Uterus (tissue), 4 donors: ENCODE data around the gene CRISPLD2. TPM values are rescaled to one million over a fixed set of nuclear protein-coding genes. Genes with fewer than 3 reads are reported as not detected.
A peak's percentile ranks its signal among the peaks of the same experiment; 100 is the strongest.

Source experiments
- DNase-seq, 2 donors: peaks; one replicate each; pipeline ENCODE4 v3.0.0-alpha.2; 2019 to 2020
- H3K27ac ChIP-seq, 2 donors: fragments of 200-600 bp; sonication (generic); 1 replicate in 1 of 2; 2 replicates in 1 of 2; pipeline ENCODE4 v1.5.1; 2016 to 2018
- H3K27me3 ChIP-seq, 2 donors: fragments of 200-600 bp; sonication (generic); one replicate each; pipeline ENCODE4 v1.5.1; 2018 to 2019; ENCODE audit warnings: control low read depth in 1 of 2
- H3K36me3 ChIP-seq, 2 donors: fragments of 200-600 bp; sonication (generic); one replicate each; pipeline ENCODE4 v1.5.1; 2019; ENCODE audit warnings: control low read depth in 1 of 2
- H3K4me1 ChIP-seq, 2 donors: fragments of 200-600 bp; sonication (generic); one replicate each; pipeline ENCODE4 v1.5.1; 2018 to 2019; ENCODE audit warnings: control low read depth in 1 of 2
- H3K4me3 ChIP-seq, 2 donors: fragments of 200-600 bp; sonication (generic); 1 replicate in 1 of 2; 2 replicates in 1 of 2; pipeline ENCODE4 v1.5.1; 2018 to 2019; ENCODE audit warnings: mild to moderate bottlenecking in 1 of 2
- H3K9me3 ChIP-seq, 2 donors: fragments of 200-600 bp; sonication (generic); one replicate each; pipeline ENCODE4 v1.5.1; 2019; ENCODE audit warnings: control low read depth in 1 of 2
- CTCF ChIP-seq, 4 experiments: fragments of 200-600 bp in 2 of 4; fragments of 450-650 bp in 2 of 4; sonication (generic) in 2 of 4; IDR thresholded peaks; one replicate each; pipeline ENCODE4 v1.5.1; 2016 to 2019; ENCODE audit warnings: antibody characterized with exemption in 4 of 4, mild to moderate bottlenecking in 2 of 4, moderate library complexity in 1 of 4
- POLR2A ChIP-seq, 2 donors: fragments of 450-650 bp; IDR thresholded peaks; one replicate each; pipeline ENCODE4 v1.6.1; 2016; ENCODE audit warnings: antibody characterized with exemption in 2 of 2, mild to moderate bottlenecking in 1 of 2, moderate library complexity in 1 of 2
- intact Hi-C: fragments of 100-400 bp; cut with DNase I; formaldehyde crosslinking; loops from one replicate; pipeline ENCODE4 v1.15.1; 2023; ENCODE audit warnings: low total_unique reads
- total RNA-seq, 4 donors: library from RNA; depleted of rRNA in 3 of 4; stranded (reverse); fragments of >200 nt in 3 of 4; gene quantifications; one replicate each; pipeline versions ENCODE4 v1.1.0 to v1.2.4, GENCODE V29; 2014 to 2023
- donor health status: DM: yes; HTN: yes; CAD: no.

Gene CRISPLD2
- total RNA-seq, 4 donors from 2014 or later: 108 to 441 (median 190) TPM

- no peak for TF ChIP-seq POLR2A (IDR thresholded peaks at IDR 0.05)
- no peak for TF ChIP-seq CTCF (IDR thresholded peaks at IDR 0.05)
- Histone ChIP-seq H3K36me3 (no peaks in the 10 kb centered on the region), H3K4me1 (peaks cover 0 to 3% of the 10 kb centered on the region in 2 donors), H3K27me3 (no peaks in the 10 kb centered on the region), H3K4me3 (no peak overlapping the region), H3K9me3 (no peaks in the 10 kb centered on the region), H3K27ac (peak overlapping the region; percentile 45 to 99)
- DNase-seq: no peak
- intact Hi-C loops: no loop called here
Measured at GRCh38 chr16:84842516-84843148, 22.8 kb downstream of the CRISPLD2 start.

DNA sequence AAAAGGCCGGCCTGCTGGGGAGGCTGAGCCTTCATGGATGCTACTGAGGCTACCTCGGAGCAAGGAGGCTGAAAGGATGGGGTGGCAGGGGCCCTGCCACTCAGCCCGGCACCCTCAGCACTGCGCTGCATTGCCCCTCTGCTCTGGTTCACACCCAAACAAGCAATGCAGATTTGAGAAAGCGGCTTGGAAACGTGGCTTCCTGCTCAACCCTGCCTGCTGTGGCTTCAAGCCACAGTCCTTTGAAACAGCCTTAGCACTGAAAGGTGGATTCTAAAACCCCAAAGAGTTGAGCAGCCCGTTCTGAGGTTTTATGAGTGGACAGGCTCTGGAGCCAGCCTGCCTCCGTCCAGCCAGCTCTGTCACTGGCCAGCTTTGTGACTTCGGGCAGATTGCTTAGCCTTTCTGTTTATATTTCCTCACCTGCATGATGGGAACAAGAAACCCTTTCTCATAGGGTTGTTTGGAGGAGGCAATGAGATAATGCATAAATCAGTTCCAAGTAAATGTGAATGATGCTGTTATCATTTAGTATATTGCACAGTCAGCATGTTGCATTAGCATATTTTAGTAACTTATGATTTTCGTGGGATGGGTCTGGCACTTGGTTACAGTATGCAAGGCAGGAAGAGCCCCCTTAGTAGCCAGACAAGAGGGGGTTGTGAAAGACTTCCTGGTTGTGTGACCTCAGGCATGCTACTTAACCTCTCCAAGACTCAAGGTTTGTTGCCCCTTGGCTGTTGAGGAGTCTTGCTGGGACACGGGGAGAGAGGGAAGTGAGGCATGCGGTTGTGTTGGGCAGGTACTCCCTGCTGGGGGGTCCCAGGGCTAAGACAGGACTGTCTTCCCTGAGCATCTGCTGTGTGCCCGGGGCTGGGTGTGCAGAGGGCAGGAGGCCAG lies 23.6 kb downstream of the CRISPLD2 start:
- H3K4me1 ChIP-seq: peaks cover 0 to 3% of the 10 kb centered on the region in 2 donors
- TF ChIP-seq CTCF (IDR thresholded peaks at IDR 0.05): no peak
- TF ChIP-seq POLR2A (IDR thresholded peaks at IDR 0.05): no peak
- no peaks in the 10 kb centered on the region for H3K36me3 ChIP-seq
- H3K4me3 ChIP-seq: no peak overlapping the region
- no peaks in the 10 kb centered on the region for H3K9me3 ChIP-seq
- intact Hi-C loops: no loop called here
- H3K27me3 ChIP-seq: no peaks in the 10 kb centered on the region
- no peak for DNase-seq
- H3K27ac ChIP-seq: peak overlapping the region; percentile 45 to 99

DNA sequence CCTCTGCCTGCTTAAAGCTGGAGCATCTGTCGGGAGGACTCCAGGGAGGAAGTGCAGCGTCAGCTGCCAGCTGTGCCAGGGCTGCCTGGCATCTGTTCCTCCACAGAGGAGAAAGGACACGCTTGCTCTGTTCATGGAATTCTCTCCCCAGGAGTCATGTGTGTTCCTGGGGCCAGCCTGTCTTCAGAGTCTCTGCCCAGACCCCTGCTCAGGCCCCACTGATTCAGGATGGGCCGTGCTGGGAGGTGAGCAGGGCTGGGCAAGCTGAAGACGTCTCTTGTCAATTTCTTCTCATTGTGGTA lies 24.2 kb downstream of the CRISPLD2 start:
- Histone ChIP-seq H3K4me1 (peaks cover 0 to 3% of the 10 kb centered on the region in 2 donors), H3K27ac (peak overlapping the region; percentile 45 to 99), H3K27me3 (no peaks in the 10 kb centered on the region), H3K36me3 (no peaks in the 10 kb centered on the region), H3K4me3 (no peak overlapping the region), H3K9me3 (no peaks in the 10 kb centered on the region)
- TF ChIP-seq POLR2A (IDR thresholded peaks at IDR 0.05): no peak
- TF ChIP-seq CTCF (IDR thresholded peaks at IDR 0.05): no peak
- DNase-seq: no peak
- intact Hi-C loops: no loop called here

DNA sequence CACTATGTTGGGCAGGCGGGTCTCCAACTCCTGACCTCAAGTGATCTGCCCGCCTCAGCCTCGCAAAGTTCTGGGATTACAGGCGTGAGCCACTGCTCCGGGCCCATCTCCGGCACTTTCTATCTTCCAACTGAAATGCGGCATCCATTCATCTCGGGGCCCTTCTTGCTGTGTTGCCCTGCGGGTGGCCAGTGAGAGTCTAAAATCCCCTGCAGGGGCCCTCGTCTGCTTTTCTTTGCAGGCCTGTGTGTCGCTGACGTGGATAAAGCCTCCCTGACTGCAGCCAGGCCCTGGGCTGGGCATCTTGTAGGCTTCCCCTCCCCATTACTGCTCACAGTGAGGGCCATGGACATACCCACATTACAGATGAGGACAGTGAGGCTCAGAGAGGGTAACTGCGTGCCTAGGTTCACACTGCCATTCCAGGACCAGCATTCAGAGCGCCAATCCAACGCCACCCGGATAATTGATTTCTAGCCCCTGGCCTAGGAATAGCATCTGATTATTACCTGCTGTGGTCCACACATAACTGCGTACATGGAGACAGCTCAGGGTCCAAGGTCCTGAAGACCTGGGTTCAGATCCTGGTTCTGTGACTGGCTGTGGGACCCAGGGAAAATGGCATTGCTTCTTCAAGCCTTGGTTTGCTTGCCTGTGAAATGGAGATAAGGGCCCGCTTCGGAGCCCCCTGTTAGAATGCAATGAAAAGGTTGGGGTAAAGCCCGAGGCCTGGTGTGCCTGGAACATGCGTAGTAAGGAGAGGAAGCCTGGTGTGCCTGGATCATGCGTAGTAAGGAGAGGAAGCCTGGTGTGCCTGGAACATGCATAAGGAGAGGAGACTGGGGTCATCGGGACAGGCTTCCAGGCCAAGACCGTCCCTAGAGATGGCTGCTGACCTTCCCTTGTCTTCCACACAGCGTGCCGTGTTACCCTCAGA lies 25.0 kb downstream of the CRISPLD2 start:
- Histone ChIP-seq H3K27ac (peak overlapping the region in 1 of 2 donors; percentile 99), H3K4me3 (no peak overlapping the region), H3K4me1 (peaks cover 0 to 3% of the 10 kb centered on the region in 2 donors), H3K9me3 (no peaks in the 10 kb centered on the region), H3K36me3 (no peaks in the 10 kb centered on the region), H3K27me3 (no peaks in the 10 kb centered on the region)
- TF ChIP-seq CTCF (IDR thresholded peaks at IDR 0.05) (no peak), POLR2A (IDR thresholded peaks at IDR 0.05) (no peak)
- intact Hi-C loops: no loop called here
- no peak for DNase-seq
